Esophagus muscularis mucosa (tissue), 3 donors: Measurements from ENCODE around the gene LDLRAD3.

Experiments
- POLR2A ChIP-seq: fragments of 450-650 bp; IDR thresholded peaks from one replicate; pipeline ENCODE4 v1.6.1; 2017; ENCODE audit warnings: antibody characterized with exemption, moderate library complexity, mild to moderate bottlenecking, low read depth
- TF ChIP-seq, protein P1 (sequence below), 3 experiments: fragments of 200-600 bp in 2 of 3; fragments of 450-650 bp in 1 of 3; sonication (generic) in 2 of 3; IDR thresholded peaks; one replicate each; pipeline ENCODE4 v1.5.1; 2017 to 2019; ENCODE audit warnings: antibody characterized with exemption in 3 of 3, mild to moderate bottlenecking in 2 of 3, moderate library complexity in 1 of 3

DNA sequence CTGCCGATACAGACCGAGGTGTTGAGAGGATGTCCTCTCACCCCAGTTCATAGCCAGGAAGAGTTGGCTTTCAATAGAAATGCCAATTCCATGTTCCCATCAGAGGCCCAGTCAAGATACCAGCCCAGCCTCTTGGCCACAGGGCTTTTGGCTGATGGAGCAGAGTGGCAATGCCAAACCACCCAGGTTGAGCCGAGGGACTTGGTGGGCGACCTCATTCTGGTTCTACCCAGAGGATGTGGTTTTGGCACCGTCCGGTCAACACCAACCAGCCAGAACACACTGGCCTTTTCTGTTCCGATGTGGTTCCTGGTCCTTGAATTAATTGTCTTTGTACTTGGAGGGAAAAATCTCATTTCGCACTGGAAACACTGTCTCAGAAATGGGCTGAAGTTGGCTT is 284.8 kb downstream of the LDLRAD3 start:
- TF ChIP-seq, protein P1, sequence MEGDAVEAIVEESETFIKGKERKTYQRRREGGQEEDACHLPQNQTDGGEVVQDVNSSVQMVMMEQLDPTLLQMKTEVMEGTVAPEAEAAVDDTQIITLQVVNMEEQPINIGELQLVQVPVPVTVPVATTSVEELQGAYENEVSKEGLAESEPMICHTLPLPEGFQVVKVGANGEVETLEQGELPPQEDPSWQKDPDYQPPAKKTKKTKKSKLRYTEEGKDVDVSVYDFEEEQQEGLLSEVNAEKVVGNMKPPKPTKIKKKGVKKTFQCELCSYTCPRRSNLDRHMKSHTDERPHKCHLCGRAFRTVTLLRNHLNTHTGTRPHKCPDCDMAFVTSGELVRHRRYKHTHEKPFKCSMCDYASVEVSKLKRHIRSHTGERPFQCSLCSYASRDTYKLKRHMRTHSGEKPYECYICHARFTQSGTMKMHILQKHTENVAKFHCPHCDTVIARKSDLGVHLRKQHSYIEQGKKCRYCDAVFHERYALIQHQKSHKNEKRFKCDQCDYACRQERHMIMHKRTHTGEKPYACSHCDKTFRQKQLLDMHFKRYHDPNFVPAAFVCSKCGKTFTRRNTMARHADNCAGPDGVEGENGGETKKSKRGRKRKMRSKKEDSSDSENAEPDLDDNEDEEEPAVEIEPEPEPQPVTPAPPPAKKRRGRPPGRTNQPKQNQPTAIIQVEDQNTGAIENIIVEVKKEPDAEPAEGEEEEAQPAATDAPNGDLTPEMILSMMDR (IDR thresholded peaks at IDR 0.05), result no peak
- no peak for TF ChIP-seq POLR2A
